B cell (primary cell): ENCODE results near the gene THUMPD3.

ENCODE experiments used
- CTCF ChIP-seq: fragments of 200-600 bp; IDR thresholded peaks from one replicate; pipeline ENCODE4 v1.8.0; 2022; ENCODE audit warnings: antibody characterized with exemption, mild to moderate bottlenecking
- EZH2 ChIP-seq: IDR thresholded peaks from 2 replicates; pipeline ENCODE4 v1.6.1; 2012; ENCODE audit warnings: borderline replicate concordance, low read depth, mild to moderate bottlenecking, moderate library complexity, low read length; ENCODE audit not compliant: insufficient read depth, poor library complexity, severe bottlenecking

- TF ChIP-seq CTCF (no peak), EZH2 (no peak)
Observed at GRCh38 chr3:9390265-9390888, 27.5 kb downstream of the THUMPD3 start.
